IMR-90 (cell line): Measurements from ENCODE around the gene PIP4K2A. TPM values are rescaled to one million over a fixed set of nuclear protein-coding genes. Genes with fewer than 3 reads are reported as not detected.
"Not testable (repeated sequence)": the region's sequence is repeated elsewhere in the genome, so short reads cannot be mapped to it uniquely, and the experiment has no call there.

Experiments used
- ATAC-seq: fragments of 200-7000 bp; cut with Tn5 transposase; 2 replicates; pipeline ENCODE4 v1.9.1; 2020; ENCODE audit warnings: low read depth, mild to moderate bottlenecking, moderate library complexity
- BruUV-seq: library from RNA; stranded (reverse); fragments of 400-500 nt; replicated peaks from 2 replicates; lab custom pipeline; 2021; lab: Mats Ljungman, UMichigan
- CTCF ChIA-PET: fragments of 300-600 bp; formaldehyde crosslinking; extraction: SDS; loops from one replicate; lab custom pipeline; 2021; ENCODE audit warnings: antibody characterized with exemption; lab: Yijun Ruan, JAX
- POLR2A ChIA-PET: fragments of 300-600 bp; sonication (Branson Sonifier 250); formaldehyde crosslinking; loops from one replicate; lab custom pipeline; 2022; ENCODE audit warnings: antibody characterized with exemption; ENCODE audit not compliant: unreplicated experiment; lab: Charles Lee
- DNase-seq: peaks from one replicate; pipeline ENCODE4 v3.0.0; 2013
- H2AFZ ChIP-seq: replicated peaks from 2 replicates; pipeline ENCODE3; 2013; ENCODE audit warnings: low read length, mild to moderate bottlenecking; ENCODE audit not compliant: poor library complexity
- H2AK5ac ChIP-seq: 2 replicates; pipeline ENCODE4 v1.6.1; 2013; ENCODE audit warnings: low read depth, low read length, inconsistent platforms
- H2AK9ac ChIP-seq: replicated peaks from 2 replicates; pipeline ENCODE3; 2013; ENCODE audit warnings: mild to moderate bottlenecking, low read depth, low read length, moderate library complexity; ENCODE audit not compliant: poor library complexity
- H2BK120ac ChIP-seq: 2 replicates; pipeline ENCODE4 v1.6.1; 2013; ENCODE audit warnings: low read depth, low read length, inconsistent platforms
- H2BK15ac ChIP-seq: 3 replicates; pipeline ENCODE4 v1.6.1; 2013; ENCODE audit warnings: low read depth, low read length, inconsistent platforms
- H2BK20ac ChIP-seq: 2 replicates; pipeline ENCODE4 v1.6.1; 2013; ENCODE audit warnings: low read depth, mild to moderate bottlenecking, inconsistent platforms, low read length, moderate library complexity
- H2BK5ac ChIP-seq: 2 replicates; pipeline ENCODE4 v1.6.1; 2013; ENCODE audit warnings: mild to moderate bottlenecking, low read depth, low read length, inconsistent platforms; ENCODE audit not compliant: poor library complexity, severe bottlenecking
- H3K14ac ChIP-seq: replicated peaks from 2 replicates; pipeline ENCODE4 v1.6.1; 2013; ENCODE audit warnings: low read depth, low read length, inconsistent platforms
- H3K18ac ChIP-seq: 2 replicates; pipeline ENCODE4 v1.6.1; 2013; ENCODE audit warnings: low read depth, low read length, control low read depth
- H3K23ac ChIP-seq: 2 replicates; pipeline ENCODE4 v1.6.1; 2013; ENCODE audit warnings: low read depth, low read length, inconsistent platforms
- H3K27ac ChIP-seq: 2 replicates; pipeline ENCODE4 v1.5.1; 2013; ENCODE audit warnings: mild to moderate bottlenecking, control low read depth, low read length; ENCODE audit not compliant: insufficient read depth
- H3K27me3 ChIP-seq: 2 replicates; pipeline ENCODE4 v1.6.1; 2013; ENCODE audit warnings: low read length; ENCODE audit not compliant: control insufficient read depth, insufficient read depth
- H3K36me3 ChIP-seq: 2 replicates; pipeline ENCODE4 v1.6.1; 2013; ENCODE audit warnings: low read length, mixed read lengths; ENCODE audit not compliant: control insufficient read depth, insufficient read depth
- H3K4ac ChIP-seq: 2 replicates; pipeline ENCODE4 v1.6.1; 2013; ENCODE audit warnings: low read depth, low read length, inconsistent platforms
- H3K4me1 ChIP-seq: 2 replicates; pipeline ENCODE4 v1.6.1; 2013; ENCODE audit warnings: low read length, mixed read lengths; ENCODE audit not compliant: control insufficient read depth, insufficient read depth
- H3K4me2 ChIP-seq: 2 replicates; pipeline ENCODE4 v1.6.1; 2013; ENCODE audit warnings: low read depth, mild to moderate bottlenecking, control low read depth, low read length, moderate library complexity
- H3K4me3 ChIP-seq: 2 replicates; pipeline ENCODE4 v1.5.1; 2013; ENCODE audit warnings: low read depth, mild to moderate bottlenecking, control low read depth, low read length, moderate library complexity; ENCODE audit not compliant: insufficient read depth
- H3K56ac ChIP-seq: 2 replicates; pipeline ENCODE4 v1.6.1; 2013; ENCODE audit warnings: low read length, inconsistent platforms; ENCODE audit not compliant: insufficient read depth; ENCODE audit errors: extremely low read depth
- H3K79me1 ChIP-seq, 2 experiments: 2 replicates each; pipeline ENCODE4 v1.6.1; 2013; ENCODE audit warnings: low read length in 2 of 2, inconsistent platforms in 1 of 2, low read depth in 1 of 2
- H3K9ac ChIP-seq: 2 replicates; pipeline ENCODE4 v1.6.1; 2013; ENCODE audit warnings: low read depth, low read length, control low read depth
- H3K9me1 ChIP-seq: 2 replicates; pipeline ENCODE4 v1.6.1; 2013; ENCODE audit warnings: low read length, inconsistent platforms; ENCODE audit not compliant: insufficient read depth
- H3K9me3 ChIP-seq: 2 replicates; pipeline ENCODE4 v1.6.1; 2013; ENCODE audit warnings: low read length; ENCODE audit not compliant: control insufficient read depth, insufficient read depth
- H4K20me1 ChIP-seq: 2 replicates; pipeline ENCODE4 v1.6.1; 2013; ENCODE audit warnings: low read length, inconsistent platforms; ENCODE audit not compliant: insufficient read depth
- H4K5ac ChIP-seq: 2 replicates; pipeline ENCODE4 v1.6.1; 2013; ENCODE audit warnings: mild to moderate bottlenecking, low read depth, low read length, control low read depth
- H4K8ac ChIP-seq, 2 experiments: 2 replicates each; pipeline ENCODE4 v1.6.1; 2013; ENCODE audit warnings: low read depth in 2 of 2, low read length in 2 of 2, control low read depth in 1 of 2, inconsistent platforms in 1 of 2
- H4K91ac ChIP-seq: 2 replicates; pipeline ENCODE4 v1.6.1; 2013; ENCODE audit warnings: low read depth, low read length, inconsistent platforms; ENCODE audit not compliant: insufficient read depth
- BHLHE40 ChIP-seq: fragments of 150-350 bp; IDR thresholded peaks from 2 replicates; pipeline ENCODE4 v1.6.1; 2016; ENCODE audit warnings: mild to moderate bottlenecking, low read depth, low read length
- CEBPB ChIP-seq: IDR thresholded peaks from 2 replicates; pipeline ENCODE4 v1.6.1; 2012; ENCODE audit warnings: low read depth, low read length, improper control_type of control experiment
- CHD1 ChIP-seq: IDR thresholded peaks from 2 replicates; pipeline ENCODE4 v1.6.1; 2012; ENCODE audit warnings: low read depth, low read length, improper control_type of control experiment
- FOS ChIP-seq: fragments of 150-350 bp; IDR thresholded peaks from 2 replicates; pipeline ENCODE4 v1.6.1; 2016; ENCODE audit warnings: low read depth, low read length
- MXI1 ChIP-seq: IDR thresholded peaks from 2 replicates; pipeline ENCODE4 v1.6.1; 2012; ENCODE audit warnings: low read depth, mild to moderate bottlenecking, low read length, moderate library complexity, borderline replicate concordance
- NFE2L2 ChIP-seq: fragments of 150-350 bp; IDR thresholded peaks from 2 replicates; pipeline ENCODE4 v1.6.1; 2016; ENCODE audit warnings: low read depth, mild to moderate bottlenecking, low read length
- POLR2A ChIP-seq: IDR thresholded peaks from 2 replicates; pipeline ENCODE4 v1.6.1; 2012; ENCODE audit warnings: mild to moderate bottlenecking, low read depth, low read length
- RAD21 ChIP-seq: IDR thresholded peaks from 2 replicates; pipeline ENCODE4 v1.6.1; 2012; ENCODE audit warnings: low read length, improper control_type of control experiment
- RFX5 ChIP-seq: IDR thresholded peaks from 2 replicates; pipeline ENCODE4 v1.8.0; 2012; ENCODE audit warnings: low read depth, mild to moderate bottlenecking, low read length, moderate library complexity
- WGBS, 2 experiments: methylation state at CpG; one replicate each; pipeline versions ENCODE4 v1.1.5 to v1.1.7; 2013; ENCODE audit warnings: missing lambda C conversion rate in 2 of 2; ENCODE audit not compliant: insufficient read length in 1 of 2; ENCODE audit errors: extremely low coverage in 2 of 2; 5-methylcytosine and 5-hydroxymethylcytosine counted together
- dilution Hi-C: fragments of 300-500 bp; cut with HindIII; formaldehyde crosslinking; loops from one replicate; pipeline ENCODE4 v1.14.3; 2018; ENCODE audit warnings: low sequenced_read_pairs; ENCODE audit not compliant: unreplicated experiment
- in situ Hi-C: fragments of 300-500 bp; cut with MboI; formaldehyde crosslinking; loops from 3 replicates; pipeline ENCODE4 v1.14.3; 2019; ENCODE audit warnings: low sequenced_read_pairs, inconsistent platforms, mixed read lengths
- intact Hi-C: fragments of 100-400 bp; cut with micrococcal nuclease; formaldehyde crosslinking; loops from 2 replicates; pipeline ENCODE4 v1.10.0; 2022
- polyA plus RNA-seq, 3 experiments: library from polyadenylated mRNA; depleted of rRNA; stranded (reverse); fragments of >200 nt; gene quantifications; 2 replicates each; pipeline ENCODE4 v1.2.3, GENCODE V29; 2012; ENCODE audit warnings: low replicate concordance in 1 of 3
- total RNA-seq: library from RNA; depleted of rRNA; stranded (reverse); fragments of >200 nt; gene quantifications from 2 replicates; pipeline ENCODE4 v1.2.3, GENCODE V29; 2012

Gene PIP4K2A
- total and polyA plus RNA-seq, 2 of the 4 experiments (the other 2 are of a cell fraction) = 9.8 to 18.1 TPM

GRCh38 chr10:22527520-22527919 lies 186.9 kb downstream of the PIP4K2A start:
- no peak overlapping the region for H3K4ac ChIP-seq
- CTCF ChIA-PET = no interaction called here
- no peak overlapping the region for H3K18ac ChIP-seq
- H4K20me1 ChIP-seq = no peaks in the 10 kb centered on the region
- no peak overlapping the region for H4K5ac ChIP-seq
- POLR2A ChIA-PET = no interaction called here
- no peak overlapping the region for H4K8ac ChIP-seq
- intact Hi-C loops = no loop called here
- no peaks in the 10 kb centered on the region for H3K36me3 ChIP-seq
- H3K9me3 ChIP-seq = peaks cover 1% of the 10 kb centered on the region; the same call in 1 of the 2 replicates
- no peak overlapping the region for H3K4me3 ChIP-seq
- no peaks in the 10 kb centered on the region for H3K79me1 ChIP-seq
- H2AFZ ChIP-seq = no peak overlapping the region
- H2AK9ac ChIP-seq = no peak overlapping the region
- no peak overlapping the region for H3K23ac ChIP-seq
- DNase-seq (no peak), ATAC-seq (no peak)
- no peak overlapping the region for H2BK5ac ChIP-seq
- H3K9ac ChIP-seq = no peak overlapping the region
- TF ChIP-seq POLR2A (no peak), BHLHE40 (no peak), CEBPB (no peak), RAD21 (no peak), NFE2L2 (no peak), CHD1 (no peak), FOS (no peak), MXI1 (no peak), RFX5 (no peak)
- no peaks in the 10 kb centered on the region for H3K9me1 ChIP-seq
- H3K27ac ChIP-seq = no peak overlapping the region
- in situ Hi-C loops = no loop called here
- H3K4me2 ChIP-seq = no peak overlapping the region
- no peaks in the 10 kb centered on the region for H3K4me1 ChIP-seq
- no peak overlapping the region for H4K91ac ChIP-seq
- no peak overlapping the region for H2BK15ac ChIP-seq
- no peak overlapping the region for H3K14ac ChIP-seq
- no peak overlapping the region for H2BK120ac ChIP-seq
- H3K27me3 ChIP-seq = no peaks in the 10 kb centered on the region
- no TSS peak for BruUV-seq
- WGBS, 2 experiments = no CpG with 5 or more reads among the region's 2 CpGs
- dilution Hi-C loops = no loop called here
- no peak overlapping the region for H2AK5ac ChIP-seq
- H3K56ac ChIP-seq = no peak overlapping the region
- no peak overlapping the region for H2BK20ac ChIP-seq

DNA sequence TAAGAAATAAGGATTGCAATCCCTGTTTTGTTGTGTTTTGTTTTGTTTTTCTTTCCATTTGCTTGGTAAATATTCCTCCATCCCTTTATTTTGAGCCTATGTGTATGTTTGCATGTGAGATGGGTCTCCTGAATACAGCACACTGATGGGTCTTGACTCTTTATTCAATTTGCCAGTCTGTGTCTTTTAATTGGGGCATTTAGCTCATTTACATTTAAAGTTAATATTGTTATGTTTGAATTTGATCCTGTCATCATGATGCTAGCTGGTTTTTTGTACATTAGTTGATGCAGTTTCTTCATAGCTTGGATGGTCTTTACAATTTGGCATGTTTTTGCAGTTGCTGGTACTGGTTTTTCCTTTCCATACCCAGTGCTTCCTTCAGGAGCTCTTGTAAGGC lies 190.0 kb downstream of the PIP4K2A start:
- CTCF ChIA-PET = not testable (repeated sequence)

More for the DNA sequence above, 190.0 kb downstream of the PIP4K2A start:
- H2BK15ac ChIP-seq, intact Hi-C loops, H3K4me3 ChIP-seq, H3K27ac ChIP-seq, H3K9ac ChIP-seq, H2AFZ ChIP-seq, H3K9me1 ChIP-seq, H3K4me1 ChIP-seq, BruUV-seq, H4K5ac ChIP-seq, H2BK120ac ChIP-seq, H2AK9ac ChIP-seq, H3K56ac ChIP-seq, H3K79me1 ChIP-seq, ATAC-seq, H2BK5ac ChIP-seq, H3K18ac ChIP-seq, H2AK5ac ChIP-seq, H4K91ac ChIP-seq, H3K23ac ChIP-seq, H3K27me3 ChIP-seq, H3K14ac ChIP-seq, H3K36me3 ChIP-seq, H3K4me2 ChIP-seq, H4K8ac ChIP-seq, H3K9me3 ChIP-seq, dilution Hi-C loops, H2BK20ac ChIP-seq, DNase-seq, H4K20me1 ChIP-seq, in situ Hi-C loops, H3K4ac ChIP-seq: not testable (repeated sequence)
- POLR2A ChIA-PET = interaction anchor here (0.6 kb wide), 1 partner anchor 30 kb away, joined by 3 read pairs; no protein-coding TSS in a partner anchor
